HK-2 (cell line): ENCODE measurements around the gene NPAS3.

ENCODE experiments used
- DNase-seq: peaks from one replicate; pipeline ENCODE4 v3.0.0-alpha.2; 2018; ENCODE audit not compliant: unreplicated experiment

NPAS3 gene

GRCh38 chr14:33709283-33709682 lies 770.6 kb downstream of the NPAS3 start:
- DNase-seq = no peak

GRCh38 chr14:33709711-33710110 lies 771.0 kb downstream of the NPAS3 start:
- no peak for DNase-seq

GRCh38 chr14:33710273-33710672 lies 771.6 kb downstream of the NPAS3 start:
- no peak for DNase-seq

GRCh38 chr14:33711194-33711593 lies 772.5 kb downstream of the NPAS3 start:
- no peak for DNase-seq

- DNase-seq = no peak
These were observed 773.1 kb downstream of the NPAS3 start for GRCh38 chr14:33711811-33712216.

GRCh38 chr14:33714527-33715226 lies 776.0 kb downstream of the NPAS3 start:
- DNase-seq = no peak

GRCh38 chr14:33715227-33715528 lies 776.5 kb downstream of the NPAS3 start:
- DNase-seq = no peak

GRCh38 chr14:33716921-33717320 lies 778.2 kb downstream of the NPAS3 start:
- DNase-seq = no peak

GRCh38 chr14:33717866-33718265 lies 779.2 kb downstream of the NPAS3 start:
- no peak for DNase-seq

- no peak for DNase-seq
These were observed 781.7 kb downstream of the NPAS3 start for GRCh38 chr14:33720284-33720787.

GRCh38 chr14:33726685-33727084 lies 788.0 kb downstream of the NPAS3 start:
- no peak for DNase-seq

- DNase-seq = no peak
These were observed 788.9 kb downstream of the NPAS3 start for GRCh38 chr14:33727606-33728005.

- DNase-seq = no peak
These were observed 789.4 kb downstream of the NPAS3 start for GRCh38 chr14:33728010-33728498.

- no peak for DNase-seq
These were observed 791.5 kb downstream of the NPAS3 start for GRCh38 chr14:33730156-33730555.

- DNase-seq = no peak
These were observed 793.5 kb downstream of the NPAS3 start for GRCh38 chr14:33732175-33732574.

GRCh38 chr14:33733310-33733709 lies 794.6 kb downstream of the NPAS3 start:
- no peak for DNase-seq

- no peak for DNase-seq
These were observed 795.0 kb downstream of the NPAS3 start for GRCh38 chr14:33733721-33734120.

GRCh38 chr14:33734387-33734786 lies 795.7 kb downstream of the NPAS3 start:
- no peak for DNase-seq

- DNase-seq = no peak
These were observed 797.7 kb downstream of the NPAS3 start for GRCh38 chr14:33736299-33736825.

- no peak for DNase-seq
These were observed 798.3 kb downstream of the NPAS3 start for GRCh38 chr14:33736979-33737378.

- DNase-seq = no peak
These were observed 798.8 kb downstream of the NPAS3 start for GRCh38 chr14:33737446-33737845.

GRCh38 chr14:33738029-33738428 lies 799.4 kb downstream of the NPAS3 start:
- no peak for DNase-seq

GRCh38 chr14:33738491-33738890 lies 799.8 kb downstream of the NPAS3 start:
- no peak for DNase-seq

GRCh38 chr14:33740531-33740930 lies 801.9 kb downstream of the NPAS3 start:
- no peak for DNase-seq
